ENCODE results near the gene ANKS1B. TPM values are rescaled to one million over a fixed set of nuclear protein-coding genes. Genes with fewer than 3 reads are reported as not detected.
"Not testable (repeated sequence)": the region's sequence is repeated elsewhere in the genome, so short reads cannot be mapped to it uniquely, and the experiment has no call there.

ANKS1B gene
- total RNA-seq, 2 experiments from 2014 or later: 0.96 to 1.1 TPM

DNA sequence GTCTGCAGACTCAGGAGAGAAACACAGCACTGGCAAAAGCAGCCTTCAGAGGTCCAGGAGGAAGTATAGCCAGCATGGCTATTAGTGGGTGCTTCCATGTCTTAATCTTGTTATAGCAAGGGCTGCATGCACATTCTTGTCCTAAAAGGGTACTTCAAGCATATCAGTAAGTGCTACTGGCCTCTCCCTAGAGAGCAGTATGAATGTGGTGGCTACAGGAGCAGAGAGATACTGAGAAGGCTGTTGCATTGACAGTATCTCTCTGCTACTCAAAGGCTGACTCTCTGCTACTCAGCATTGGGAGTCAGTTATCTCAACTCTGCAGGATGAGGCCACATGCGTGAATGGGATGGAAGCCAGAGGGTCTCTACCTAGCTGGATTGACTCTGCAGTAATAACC lies 335.2 kb downstream of the ANKS1B start:
- DNase-seq: no peak
- Mint-ChIP-seq H3K27me3 (no peaks in the 10 kb centered on the region), H3K36me3 (no peaks in the 10 kb centered on the region), H3K27ac (no peak overlapping the region), H3K9me3 (ENCODE audit: low read depth) (peaks cover 2% of the 10 kb centered on the region), H3K4me1 (no peaks in the 10 kb centered on the region), H3K4me3 (no peak overlapping the region)
- ATAC-seq: no peak
- CTCF ChIA-PET: no interaction called here

DNA sequence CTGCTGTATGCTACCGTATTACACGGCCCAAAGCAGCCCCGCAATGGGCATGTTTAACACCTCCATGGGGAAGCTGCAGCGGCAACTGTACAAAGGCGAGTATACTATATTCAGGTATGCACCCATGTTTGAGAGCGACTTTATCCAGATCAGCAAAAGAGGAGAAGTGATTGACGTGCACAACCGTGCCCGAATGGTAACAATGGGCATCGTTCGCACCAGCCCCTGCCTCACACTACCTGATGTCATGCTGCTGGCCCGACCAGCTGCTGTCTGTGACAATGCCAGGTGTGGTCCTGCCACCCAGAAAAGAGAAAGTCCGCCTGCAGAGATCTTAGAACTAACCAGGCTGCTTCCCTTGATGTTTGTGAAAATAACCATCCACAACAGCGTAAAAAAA lies 336.6 kb downstream of the ANKS1B start:
- no peak overlapping the region for H3K27ac Mint-ChIP-seq
- DNase-seq: no peak
- H3K27me3 Mint-ChIP-seq: no peaks in the 10 kb centered on the region
- H3K9me3 Mint-ChIP-seq (ENCODE audit: low read depth): peaks cover 2% of the 10 kb centered on the region
- CTCF ChIA-PET: no interaction called here
- H3K36me3 Mint-ChIP-seq: no peaks in the 10 kb centered on the region
- H3K4me3 Mint-ChIP-seq: no peak overlapping the region
- ATAC-seq: no peak
- H3K4me1 Mint-ChIP-seq: no peaks in the 10 kb centered on the region

DNA sequence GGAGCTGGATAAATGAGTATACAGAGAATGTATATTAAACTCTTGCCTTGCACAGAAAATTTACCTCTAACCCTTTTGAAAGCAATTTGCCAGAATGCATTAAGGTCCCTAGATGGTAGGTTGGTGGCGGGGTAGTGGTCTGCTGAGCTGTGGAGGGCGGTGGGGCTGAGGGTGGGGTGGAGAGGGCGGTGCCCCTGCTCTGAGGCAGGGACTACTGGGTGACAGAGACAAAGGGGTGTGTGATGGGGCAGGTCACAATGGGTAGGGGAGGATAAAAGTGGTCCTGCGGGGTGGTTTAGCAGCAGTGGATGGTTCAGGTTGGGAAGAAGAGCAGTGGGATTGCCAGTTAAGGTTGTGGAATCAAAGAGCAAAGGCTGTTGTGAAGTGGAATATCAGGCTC lies 337.3 kb downstream of the ANKS1B start, which contains the start of gene GARIN6:
TSS of gene GARIN6 (plus strand) at position 301 of the 400 bp plus-strand sequence. CDS start 422 bp downstream, outside the sequence.
- ATAC-seq (no peak), DNase-seq (no peak)
- CTCF ChIA-PET: no interaction called here
- no peaks in the 10 kb centered on the region for H3K27me3 Mint-ChIP-seq
- peaks cover 7% of the 10 kb centered on the region for H3K9me3 Mint-ChIP-seq (ENCODE audit: low read depth)
- no peak within 1 kb of the TSS for H3K4me3 Mint-ChIP-seq
- no peaks in the 10 kb centered on the region for H3K4me1 Mint-ChIP-seq
- H3K36me3 Mint-ChIP-seq: no peaks in the 10 kb centered on the region
- H3K27ac Mint-ChIP-seq: no peak within 1 kb of the TSS

DNA sequence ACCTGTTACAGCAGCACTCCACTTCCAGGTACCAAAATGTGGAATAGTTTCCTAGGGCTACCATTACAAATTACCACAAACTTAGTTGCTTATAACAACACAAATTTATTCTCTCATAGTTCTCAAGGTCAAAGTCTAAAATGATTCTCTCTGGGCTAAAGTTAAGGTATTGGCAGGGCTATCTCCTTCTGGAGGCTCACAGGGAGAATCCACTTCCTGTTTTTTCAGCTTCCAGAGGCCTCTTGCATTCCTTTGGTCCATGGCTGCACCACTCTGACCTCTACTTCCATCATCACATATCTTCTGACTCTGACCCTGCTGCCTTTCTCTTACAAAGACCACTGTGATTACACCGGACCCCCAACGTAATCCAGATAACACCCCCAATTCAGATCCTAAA lies 340.1 kb downstream of the ANKS1B start:
- Mint-ChIP-seq H3K9me3 (ENCODE audit: low read depth) (peaks cover 7% of the 10 kb centered on the region), H3K4me1 (no peaks in the 10 kb centered on the region), H3K27ac (no peak overlapping the region), H3K4me3 (no peak overlapping the region), H3K36me3 (no peaks in the 10 kb centered on the region), H3K27me3 (no peaks in the 10 kb centered on the region)
- CTCF ChIA-PET: no interaction called here
- no peak for ATAC-seq
- no peak for DNase-seq

DNA sequence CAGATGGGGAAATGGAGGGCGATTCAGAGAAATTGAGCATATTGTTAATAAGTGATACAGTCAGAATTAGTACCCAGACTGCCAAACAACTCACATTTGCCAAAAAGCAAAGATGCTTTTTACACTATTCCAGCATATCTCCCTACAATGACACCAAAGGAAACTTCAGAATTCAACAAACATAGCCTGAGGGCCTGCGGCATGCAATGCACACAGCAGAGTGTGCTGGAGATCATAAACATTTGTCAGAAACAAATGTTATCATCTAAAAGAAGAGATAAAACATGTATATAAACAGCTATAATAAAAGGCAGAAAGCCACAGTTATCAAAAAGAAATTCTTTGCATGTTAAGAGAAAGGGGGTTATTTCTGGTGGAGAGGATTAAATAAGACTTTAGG lies 357.3 kb downstream of the ANKS1B start:
- CTCF ChIA-PET: no interaction called here
- no peaks in the 10 kb centered on the region for H3K36me3 Mint-ChIP-seq
- no peaks in the 10 kb centered on the region for H3K27me3 Mint-ChIP-seq
- no peak overlapping the region for H3K27ac Mint-ChIP-seq
- no peak overlapping the region for H3K4me3 Mint-ChIP-seq
- no peak for ATAC-seq
- no peaks in the 10 kb centered on the region for H3K4me1 Mint-ChIP-seq
- no peak for DNase-seq
- H3K9me3 Mint-ChIP-seq (ENCODE audit: low read depth): peaks cover 3% of the 10 kb centered on the region

DNA sequence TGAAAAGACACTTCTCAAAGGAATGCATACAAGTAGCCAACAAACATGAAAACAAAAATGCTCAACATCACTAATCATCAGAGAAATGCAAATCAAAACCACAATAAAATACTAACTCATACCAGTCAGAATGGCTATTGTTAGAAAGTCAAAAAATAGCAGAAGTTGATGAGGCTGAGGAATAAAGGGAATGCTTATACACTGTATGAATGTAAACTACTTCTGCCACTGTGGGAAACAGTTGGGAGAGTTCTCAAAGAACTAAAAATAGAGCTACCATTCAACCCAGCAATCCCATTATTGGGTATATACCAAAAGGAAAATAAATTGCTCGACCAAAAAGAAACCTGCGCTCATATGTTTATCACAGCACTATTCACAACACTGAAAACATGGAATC lies 360.1 kb downstream of the ANKS1B start:
- DNase-seq; CTCF ChIA-PET; H3K27ac Mint-ChIP-seq; H3K4me1 Mint-ChIP-seq; H3K27me3 Mint-ChIP-seq; H3K4me3 Mint-ChIP-seq; H3K36me3 Mint-ChIP-seq; H3K9me3 Mint-ChIP-seq (ENCODE audit: low read depth); ATAC-seq: not testable (repeated sequence)

DNA sequence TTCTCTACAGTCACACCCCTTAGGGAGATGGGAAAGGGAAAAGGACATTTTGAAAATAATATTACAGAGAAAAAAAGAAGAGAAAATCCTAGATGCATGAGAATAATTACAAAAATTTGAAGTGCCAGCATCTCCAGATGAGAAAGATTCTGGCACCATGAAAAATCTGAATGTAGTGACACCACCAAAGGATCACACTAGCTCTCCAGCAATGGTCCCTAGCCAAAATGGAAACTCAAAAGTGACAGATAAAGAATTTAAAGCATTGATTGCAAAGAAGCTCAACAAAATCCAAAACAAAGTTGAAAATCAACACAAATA lies 364.6 kb downstream of the ANKS1B start:
- no peaks in the 10 kb centered on the region for H3K36me3 Mint-ChIP-seq
- no peaks in the 10 kb centered on the region for H3K27me3 Mint-ChIP-seq
- no peak overlapping the region for H3K27ac Mint-ChIP-seq
- H3K4me1 Mint-ChIP-seq: no peaks in the 10 kb centered on the region
- H3K4me3 Mint-ChIP-seq: no peak overlapping the region
- no peaks in the 10 kb centered on the region for H3K9me3 Mint-ChIP-seq (ENCODE audit: low read depth)
- no peak for DNase-seq
- no peak for ATAC-seq
- CTCF ChIA-PET: interaction anchor here (1.1 kb wide), 1 partner anchor 41 kb away, joined by 3 read pairs; no protein-coding TSS in a partner anchor

DNA sequence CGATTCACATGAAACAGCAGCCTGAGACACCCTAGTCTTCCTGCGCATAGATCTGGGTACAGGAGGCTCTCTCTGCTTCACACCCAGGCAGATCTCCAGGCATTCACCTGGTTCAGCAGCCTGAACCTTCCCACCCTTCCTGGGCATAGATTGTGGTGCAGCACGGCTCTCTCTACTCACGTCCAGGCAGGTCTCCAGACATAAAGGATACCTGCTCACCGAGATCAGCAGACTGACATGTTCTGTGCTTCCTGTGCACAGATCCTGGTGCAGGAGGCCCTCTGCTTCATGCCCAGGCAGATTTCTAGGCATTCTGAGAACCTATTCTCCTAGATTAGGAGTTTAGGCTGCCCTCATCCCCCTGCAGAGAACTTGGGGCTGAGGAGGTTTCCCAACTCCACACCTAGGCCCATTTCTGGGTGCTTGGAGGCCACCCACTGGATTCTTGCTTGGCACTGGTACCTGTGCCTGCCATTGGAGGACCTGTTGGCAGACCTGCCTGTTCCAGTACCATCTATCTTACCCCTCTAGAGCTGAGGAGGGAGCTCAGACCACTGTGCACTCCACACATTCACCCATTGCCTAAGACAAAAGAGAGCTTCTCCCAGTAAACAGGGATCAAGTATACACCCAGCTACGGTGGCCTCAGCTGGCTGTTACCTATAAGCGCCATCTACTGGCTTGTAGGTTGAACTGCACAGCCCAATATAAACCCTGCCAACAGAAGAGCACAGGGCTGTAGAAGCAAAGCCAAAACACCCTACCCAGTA lies 365.2 kb downstream of the ANKS1B start:
- no peak overlapping the region for H3K27ac Mint-ChIP-seq
- ATAC-seq (peak; percentile 63), DNase-seq (peak; percentile 42)
- H3K36me3 Mint-ChIP-seq: no peaks in the 10 kb centered on the region
- CTCF ChIA-PET: interaction anchor here (1.1 kb wide), 1 partner anchor 40 kb away, joined by 3 read pairs; no protein-coding TSS in a partner anchor
- H3K27me3 Mint-ChIP-seq: no peaks in the 10 kb centered on the region
- no peaks in the 10 kb centered on the region for H3K4me1 Mint-ChIP-seq
- H3K4me3 Mint-ChIP-seq: no peak overlapping the region
- H3K9me3 Mint-ChIP-seq (ENCODE audit: low read depth): no peaks in the 10 kb centered on the region

DNA sequence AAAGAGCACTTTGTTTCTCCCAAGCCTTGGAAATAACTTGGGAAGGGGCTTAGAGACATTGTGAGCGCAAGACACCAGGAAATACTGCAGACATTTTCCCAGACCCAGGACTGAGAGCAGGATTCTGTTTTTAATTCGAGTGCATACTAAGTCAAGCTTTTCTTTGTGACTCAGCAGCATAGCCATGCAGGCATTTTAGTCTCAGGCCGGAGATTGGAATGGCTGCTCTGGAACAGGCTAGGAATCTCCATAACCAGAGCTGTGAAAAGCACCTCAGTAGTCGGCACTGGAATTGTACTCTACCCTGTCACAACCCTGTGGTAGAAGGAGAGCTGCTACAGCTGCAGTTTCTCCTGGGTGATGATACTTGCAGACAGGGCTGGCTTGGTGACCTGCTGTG lies 366.1 kb downstream of the ANKS1B start:
- no peaks in the 10 kb centered on the region for H3K9me3 Mint-ChIP-seq (ENCODE audit: low read depth)
- H3K4me3 Mint-ChIP-seq: no peak overlapping the region
- no peak overlapping the region for H3K27ac Mint-ChIP-seq
- ATAC-seq (no peak), DNase-seq (no peak)
- no peaks in the 10 kb centered on the region for H3K4me1 Mint-ChIP-seq
- CTCF ChIA-PET: no interaction called here
- no peaks in the 10 kb centered on the region for H3K36me3 Mint-ChIP-seq
- no peaks in the 10 kb centered on the region for H3K27me3 Mint-ChIP-seq

DNA sequence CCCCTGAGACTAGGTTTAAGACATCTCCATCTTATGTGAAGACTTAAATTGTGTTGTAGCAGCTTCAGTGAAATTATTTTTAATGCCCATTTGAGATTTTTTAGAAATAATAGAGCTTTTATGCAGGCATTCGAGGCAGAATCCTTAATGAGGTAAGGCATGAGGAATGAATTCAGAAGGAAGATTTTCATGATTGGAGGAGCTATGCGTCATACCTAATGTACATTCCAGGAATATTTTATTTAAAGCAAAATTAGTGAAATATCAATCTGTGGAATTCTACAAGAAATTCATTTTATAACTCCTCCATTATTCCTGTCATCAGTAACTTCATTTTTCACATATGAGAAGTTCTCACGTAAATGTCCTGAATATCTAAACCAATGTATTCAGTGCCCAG lies 373.1 kb downstream of the ANKS1B start:
- ATAC-seq: no peak
- no peaks in the 10 kb centered on the region for H3K36me3 Mint-ChIP-seq
- no peak overlapping the region for H3K27ac Mint-ChIP-seq
- peaks cover 2% of the 10 kb centered on the region for H3K9me3 Mint-ChIP-seq (ENCODE audit: low read depth)
- no peak for DNase-seq
- no peaks in the 10 kb centered on the region for H3K27me3 Mint-ChIP-seq
- CTCF ChIA-PET: no interaction called here
- no peaks in the 10 kb centered on the region for H3K4me1 Mint-ChIP-seq
- H3K4me3 Mint-ChIP-seq: no peak overlapping the region

DNA sequence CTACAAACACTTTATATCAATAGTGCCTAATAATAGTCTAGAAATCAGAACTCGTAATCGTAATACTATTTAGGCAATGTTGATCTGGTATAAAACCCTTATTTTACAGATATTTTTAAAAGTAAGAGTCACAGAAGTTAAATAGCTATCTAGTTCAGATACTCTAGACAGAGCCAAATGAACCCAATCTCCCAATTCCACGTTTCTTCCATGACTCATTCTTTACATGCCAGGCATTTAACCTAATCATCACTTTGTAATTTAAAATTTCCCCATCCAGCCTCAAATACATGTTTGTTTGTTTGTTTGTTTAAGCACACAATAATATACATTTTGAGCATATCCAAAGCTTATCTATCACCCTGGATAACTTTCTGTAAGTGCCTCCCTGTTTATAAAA lies 373.6 kb downstream of the ANKS1B start:
- H3K9me3 Mint-ChIP-seq (ENCODE audit: low read depth): peaks cover 2% of the 10 kb centered on the region
- DNase-seq: no peak
- H3K27me3 Mint-ChIP-seq: no peaks in the 10 kb centered on the region
- no peaks in the 10 kb centered on the region for H3K36me3 Mint-ChIP-seq
- no peak overlapping the region for H3K27ac Mint-ChIP-seq
- H3K4me1 Mint-ChIP-seq: no peaks in the 10 kb centered on the region
- CTCF ChIA-PET: no interaction called here
- H3K4me3 Mint-ChIP-seq: no peak overlapping the region
- no peak for ATAC-seq

DNA sequence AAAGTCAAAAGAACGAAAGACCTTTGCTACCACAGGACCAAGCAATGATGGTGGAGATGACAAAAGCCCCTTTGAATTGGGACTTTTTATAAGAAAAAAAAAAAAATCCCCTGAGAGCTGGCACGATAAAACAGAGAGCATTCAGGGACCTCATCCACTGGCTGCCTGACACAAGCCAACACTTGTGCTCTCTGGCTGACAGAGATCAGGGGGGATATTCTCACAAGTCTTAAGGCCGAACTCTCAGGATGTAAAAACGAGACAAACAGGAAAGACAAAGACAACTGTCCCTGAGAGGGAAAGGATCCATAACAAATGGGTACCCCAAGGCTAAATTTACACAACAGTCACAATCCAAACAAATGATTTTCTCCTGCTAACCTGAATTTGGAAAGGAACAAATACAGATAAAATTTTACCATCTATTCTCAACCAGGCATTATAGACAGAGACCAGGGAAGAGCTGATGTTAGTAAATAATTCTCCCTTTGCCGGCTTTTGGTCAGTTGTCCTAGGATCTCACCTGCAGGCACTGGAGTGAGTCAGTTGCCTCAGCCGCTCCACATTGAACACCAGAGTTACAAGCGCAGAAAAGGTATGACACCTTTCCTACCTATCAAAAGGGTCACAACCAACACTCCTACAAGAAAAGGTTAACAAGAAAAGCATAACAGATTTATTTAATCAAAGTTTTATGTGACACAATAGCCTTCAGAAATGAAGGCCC lies 375.1 kb downstream of the ANKS1B start:
- CTCF ChIA-PET: no interaction called here
- no peak for DNase-seq
- H3K27me3 Mint-ChIP-seq: no peaks in the 10 kb centered on the region
- H3K27ac Mint-ChIP-seq: no peak overlapping the region
- no peak overlapping the region for H3K4me3 Mint-ChIP-seq
- ATAC-seq: no peak
- H3K36me3 Mint-ChIP-seq: no peaks in the 10 kb centered on the region
- no peaks in the 10 kb centered on the region for H3K4me1 Mint-ChIP-seq
- H3K9me3 Mint-ChIP-seq (ENCODE audit: low read depth): peaks cover 2% of the 10 kb centered on the region

DNA sequence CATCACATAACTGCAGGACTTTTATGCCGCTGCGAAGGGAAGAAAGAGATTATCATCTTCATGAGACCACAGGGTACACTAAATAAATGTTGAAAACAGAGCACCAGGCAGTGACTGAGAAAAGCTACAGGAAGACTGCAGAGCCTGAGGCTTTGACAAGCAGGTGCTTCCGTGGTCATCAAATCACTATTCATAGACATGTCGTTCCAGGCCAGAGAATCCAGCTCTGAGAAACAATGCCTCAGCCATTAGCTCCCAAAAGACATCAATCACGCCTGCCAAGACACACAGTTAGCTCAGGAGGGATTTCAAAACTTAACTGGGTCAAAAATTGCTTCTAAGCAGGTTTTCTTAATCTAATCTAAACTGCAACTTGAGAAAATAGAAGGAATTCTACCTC lies 384.3 kb downstream of the ANKS1B start:
- CTCF ChIA-PET: no interaction called here
- no peak for ATAC-seq
- no peak overlapping the region for H3K4me3 Mint-ChIP-seq
- peaks cover 2% of the 10 kb centered on the region for H3K9me3 Mint-ChIP-seq (ENCODE audit: low read depth)
- H3K4me1 Mint-ChIP-seq: no peaks in the 10 kb centered on the region
- no peaks in the 10 kb centered on the region for H3K27me3 Mint-ChIP-seq
- H3K27ac Mint-ChIP-seq: no peak overlapping the region
- H3K36me3 Mint-ChIP-seq: no peaks in the 10 kb centered on the region
- no peak for DNase-seq

DNA sequence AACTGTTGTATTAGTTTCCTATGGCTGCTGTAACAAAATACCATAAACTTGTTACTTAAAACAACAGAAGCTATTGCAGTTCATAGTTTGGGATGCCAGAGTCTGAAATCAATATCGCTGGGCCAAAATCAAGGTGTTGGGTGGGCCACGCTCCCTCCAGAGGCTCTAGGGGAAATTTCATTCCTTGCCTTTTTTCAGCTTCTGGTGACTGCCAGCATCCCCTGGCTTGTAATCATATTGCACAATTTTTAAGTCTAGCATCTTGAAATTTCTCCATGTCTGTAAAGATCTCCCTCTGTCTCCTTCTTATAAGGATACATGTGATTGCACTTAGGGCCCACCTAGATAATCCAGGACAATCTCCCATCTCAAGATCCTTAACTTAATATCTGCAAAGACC lies 386.0 kb downstream of the ANKS1B start:
- H3K27me3 Mint-ChIP-seq: no peaks in the 10 kb centered on the region

More for the DNA sequence above, 386.0 kb downstream of the ANKS1B start:
- Mint-ChIP-seq H3K4me3 (no peak overlapping the region), H3K4me1 (no peaks in the 10 kb centered on the region), H3K9me3 (ENCODE audit: low read depth) (peaks cover 2% of the 10 kb centered on the region), H3K27ac (no peak overlapping the region), H3K36me3 (no peaks in the 10 kb centered on the region)
- no peak for DNase-seq
- CTCF ChIA-PET: no interaction called here
- ATAC-seq: no peak

Measured in activated CD8-positive, alpha-beta memory T cell treated with anti-CD3 and anti-CD28 coated beads, Interleukin-2, amount 10 ng/mL, durations not matched to agents 7 days and 5 days (primary cell).